ENCODE data around the gene POU3F1. TPM values are rescaled to one million over a fixed set of nuclear protein-coding genes. Genes with fewer than 3 reads are reported as not detected.
A peak's percentile ranks its signal among the peaks of the same experiment; 100 is the strongest.

Gene POU3F1
- total RNA-seq, 4 donors from 2014 or later, result 0.20 TPM; not detected in 3

DNA sequence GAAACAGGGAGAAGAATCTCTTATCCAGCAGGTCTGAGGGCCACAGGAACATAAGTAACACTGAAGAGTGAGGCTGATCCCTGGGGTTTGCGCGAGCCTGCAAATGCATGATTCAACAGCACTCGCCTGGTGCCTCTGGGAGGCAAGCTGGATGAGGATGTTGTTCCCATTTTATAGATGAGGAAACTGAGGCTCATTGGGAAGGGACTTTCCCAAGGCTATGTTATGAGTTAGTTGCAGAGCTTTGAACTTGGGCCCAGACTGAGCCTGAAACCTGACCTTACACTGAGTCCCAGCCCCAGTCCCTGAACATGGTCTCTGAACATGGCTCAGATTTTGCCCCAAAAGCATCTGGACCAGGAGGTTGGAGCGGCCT lies 27.7 kb upstream of the POU3F1 start:
- Histone ChIP-seq H3K4me3 (no peak overlapping the region), H3K27ac (no peak overlapping the region), H3K9me3 (no peaks in the 10 kb centered on the region), H3K27me3 (peaks cover 74% of the 10 kb centered on the region), H3K4me1 (no peaks in the 10 kb centered on the region), H3K36me3 (no peaks in the 10 kb centered on the region)
- no peak for TF ChIP-seq POLR2AphosphoS5 (IDR thresholded peaks at IDR 0.05)
- TF ChIP-seq, protein P1, sequence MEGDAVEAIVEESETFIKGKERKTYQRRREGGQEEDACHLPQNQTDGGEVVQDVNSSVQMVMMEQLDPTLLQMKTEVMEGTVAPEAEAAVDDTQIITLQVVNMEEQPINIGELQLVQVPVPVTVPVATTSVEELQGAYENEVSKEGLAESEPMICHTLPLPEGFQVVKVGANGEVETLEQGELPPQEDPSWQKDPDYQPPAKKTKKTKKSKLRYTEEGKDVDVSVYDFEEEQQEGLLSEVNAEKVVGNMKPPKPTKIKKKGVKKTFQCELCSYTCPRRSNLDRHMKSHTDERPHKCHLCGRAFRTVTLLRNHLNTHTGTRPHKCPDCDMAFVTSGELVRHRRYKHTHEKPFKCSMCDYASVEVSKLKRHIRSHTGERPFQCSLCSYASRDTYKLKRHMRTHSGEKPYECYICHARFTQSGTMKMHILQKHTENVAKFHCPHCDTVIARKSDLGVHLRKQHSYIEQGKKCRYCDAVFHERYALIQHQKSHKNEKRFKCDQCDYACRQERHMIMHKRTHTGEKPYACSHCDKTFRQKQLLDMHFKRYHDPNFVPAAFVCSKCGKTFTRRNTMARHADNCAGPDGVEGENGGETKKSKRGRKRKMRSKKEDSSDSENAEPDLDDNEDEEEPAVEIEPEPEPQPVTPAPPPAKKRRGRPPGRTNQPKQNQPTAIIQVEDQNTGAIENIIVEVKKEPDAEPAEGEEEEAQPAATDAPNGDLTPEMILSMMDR (IDR thresholded peaks at IDR 0.05), result no peak
- no peak for TF ChIP-seq POLR2A (IDR thresholded peaks at IDR 0.05)
- TF ChIP-seq EP300 (IDR thresholded peaks at IDR 0.05), result no peak
- ATAC-seq, result no peak
- WGBS, 2 donors (ENCODE audit: low coverage in 1 of 2), result 87% methylated on average over 4 of the region's 4 CpGs; no CpG with 5 or more reads in 1 of the 2 donors

DNA sequence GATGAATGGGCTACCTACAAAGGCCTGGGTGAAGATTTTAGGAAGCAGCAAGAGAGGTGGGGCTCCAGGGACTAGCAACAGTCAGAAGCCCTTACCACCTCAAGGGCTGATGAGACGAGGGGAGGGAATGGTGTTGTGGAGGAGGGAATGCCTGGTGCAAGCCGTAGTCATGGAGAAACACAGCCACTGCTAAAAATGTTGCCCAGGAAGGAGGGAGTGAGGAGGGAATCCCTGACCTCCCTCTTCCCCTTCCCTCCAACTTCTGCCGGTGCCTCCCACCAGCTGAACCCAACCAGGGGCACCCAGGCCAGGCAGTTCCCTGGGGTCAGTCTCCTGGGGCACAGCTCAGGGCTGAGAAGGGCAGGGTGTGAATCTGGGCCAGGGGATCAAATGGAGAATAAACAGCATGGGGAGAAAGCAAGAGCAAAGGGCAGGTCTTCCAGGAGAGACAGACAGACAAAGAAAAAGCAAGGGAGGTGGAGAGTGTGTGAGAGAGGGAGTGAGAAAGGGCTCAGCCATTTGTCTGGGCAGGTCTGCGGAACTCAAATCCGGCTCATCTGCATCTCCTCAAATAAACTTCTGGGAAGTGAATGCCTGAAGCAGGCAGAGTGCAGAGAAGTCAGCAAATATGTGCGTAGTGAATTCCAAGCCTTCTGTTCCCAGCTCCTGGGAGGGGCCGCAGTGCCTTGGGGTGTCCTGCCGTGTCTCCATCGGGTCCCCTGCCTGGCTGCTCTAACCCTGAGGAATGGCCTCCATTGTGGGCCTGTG lies 27.1 kb upstream of the POU3F1 start:
- WGBS, 2 donors (ENCODE audit: low coverage in 1 of 2), result 45 to 56% methylated on average over 6 of the region's 9 CpGs
- peaks cover 80% of the 10 kb centered on the region for H3K27me3 ChIP-seq

DNA sequence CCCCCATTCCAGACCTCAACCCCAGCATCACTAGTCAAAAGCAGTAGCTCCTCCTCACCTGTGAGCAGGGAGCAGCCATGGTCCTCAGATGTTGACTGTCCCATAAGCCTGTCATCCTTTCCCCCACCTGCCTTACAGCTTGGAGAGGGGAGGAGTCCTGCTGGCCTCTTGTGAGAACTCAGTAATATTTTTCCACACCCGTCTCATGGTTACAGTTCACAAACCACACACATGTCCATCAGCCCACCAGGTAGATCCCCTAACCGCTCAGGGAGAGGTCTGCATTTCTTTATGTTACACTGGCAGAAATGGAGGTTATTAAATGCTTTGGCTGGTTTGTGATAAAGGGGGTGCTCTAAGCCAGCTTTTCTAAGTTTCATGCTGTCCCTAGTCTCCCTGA lies 26.3 kb upstream of the POU3F1 start:
- Histone ChIP-seq H3K36me3 (no peaks in the 10 kb centered on the region), H3K9me3 (no peaks in the 10 kb centered on the region), H3K4me3 (no peak overlapping the region), H3K4me1 (no peaks in the 10 kb centered on the region), H3K27me3 (peaks cover 89% of the 10 kb centered on the region), H3K27ac (no peak overlapping the region)
- WGBS, 2 donors (ENCODE audit: low coverage in 1 of 2), result 60% methylated on average over 1 of the region's 2 CpGs; no CpG with 5 or more reads in 1 of the 2 donors
- TF ChIP-seq, protein P1 (IDR thresholded peaks at IDR 0.05), result no peak
- no peak for TF ChIP-seq POLR2AphosphoS5 (IDR thresholded peaks at IDR 0.05)
- ATAC-seq, result no peak

More for the DNA sequence above, 27.1 kb upstream of the POU3F1 start:
- no peak overlapping the region for H3K4me3 ChIP-seq
- no peaks in the 10 kb centered on the region for H3K36me3 ChIP-seq
- no peak for ATAC-seq
- TF ChIP-seq EP300 (IDR thresholded peaks at IDR 0.05), result no peak
- TF ChIP-seq POLR2AphosphoS5 (IDR thresholded peaks at IDR 0.05), result no peak
- no peak for TF ChIP-seq POLR2A (IDR thresholded peaks at IDR 0.05)
- TF ChIP-seq, protein P1 (IDR thresholded peaks at IDR 0.05), result no peak
- H3K4me1 ChIP-seq, result no peaks in the 10 kb centered on the region
- H3K27ac ChIP-seq, result no peak overlapping the region
- no peaks in the 10 kb centered on the region for H3K9me3 ChIP-seq

DNA sequence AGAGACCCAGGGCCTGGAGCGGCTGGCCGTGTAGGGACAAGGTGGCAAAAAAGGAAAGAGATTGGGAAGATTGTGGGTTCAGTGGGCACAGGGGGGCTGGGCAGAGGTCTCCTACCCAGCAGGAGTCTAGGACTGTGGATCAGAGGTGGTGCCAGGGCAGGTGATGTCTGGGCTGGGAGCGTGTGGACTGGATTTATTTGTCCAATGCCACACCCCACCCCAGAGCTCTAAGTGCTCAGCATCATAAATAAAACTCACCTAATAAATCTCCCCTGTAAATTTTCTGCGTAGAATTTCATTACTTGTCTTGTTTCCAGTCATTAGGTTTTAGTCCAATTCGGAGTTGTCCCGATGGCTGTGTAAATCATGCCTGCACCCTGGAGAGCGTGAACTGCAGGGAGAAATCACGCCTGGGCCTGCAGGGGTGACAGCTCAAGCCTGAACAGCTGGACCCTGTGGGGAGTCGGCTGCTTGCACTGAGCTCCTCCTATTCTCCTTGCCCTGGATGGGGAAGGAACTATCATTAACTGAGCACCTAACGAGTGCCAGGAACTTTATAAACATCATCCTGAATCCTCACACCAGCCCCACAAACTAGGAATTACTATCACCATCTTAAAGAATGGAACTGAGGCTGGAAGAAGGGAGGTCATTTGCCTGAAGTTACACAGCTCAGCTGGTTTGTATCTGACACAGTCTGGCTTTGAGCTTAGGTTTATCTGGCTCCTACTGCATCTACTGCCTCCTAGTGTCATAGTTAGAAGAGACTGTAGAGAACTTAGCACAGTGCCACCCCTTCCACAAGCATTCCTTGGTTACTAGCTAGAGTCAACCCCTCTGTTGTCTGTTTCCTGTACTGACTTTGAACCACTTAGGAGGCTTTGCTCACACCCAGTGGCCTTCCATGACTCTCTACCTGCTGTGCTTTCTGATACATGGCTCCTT lies 25.0 kb upstream of the POU3F1 start:
- H3K4me3 ChIP-seq, result no peak overlapping the region
- TF ChIP-seq POLR2AphosphoS5 (IDR thresholded peaks at IDR 0.05) (no peak), EP300 (IDR thresholded peaks at IDR 0.05) (no peak), POLR2A (IDR thresholded peaks at IDR 0.05) (no peak)
- TF ChIP-seq, protein P1 (IDR thresholded peaks at IDR 0.05), result peak in 1 of 4 experiments; percentile 19
- no peak for ATAC-seq
- no peaks in the 10 kb centered on the region for H3K36me3 ChIP-seq
- H3K9me3 ChIP-seq, result no peaks in the 10 kb centered on the region
- peaks cover 90% of the 10 kb centered on the region for H3K27me3 ChIP-seq
- no peak overlapping the region for H3K27ac ChIP-seq
- WGBS, 2 donors (ENCODE audit: low coverage in 1 of 2), result 30 to 31% methylated on average over 2 of the region's 10 CpGs
- no peaks in the 10 kb centered on the region for H3K4me1 ChIP-seq

All from gastroesophageal sphincter (tissue), 4 donors.